Measurements from ENCODE around the gene GPR156. TPM values are rescaled to one million over a fixed set of nuclear protein-coding genes. Genes with fewer than 3 reads are reported as not detected.

The GPR156 gene
- total RNA-seq, 1 experiment from 2014 or later: 0.08 TPM

Small RNAs within 50 kb of the gene (small RNA-seq; reads per million reads assigned to genes)
- gene RF00019 (0 reads per million in 2 experiments), gene RN7SL397P (0 to 0.05 reads per million in 2 experiments)

Other genes starting within 250 kb of the GPR156 start
- gene GSK3B, start 190.8 kb downstream of the GPR156 start, total RNA-seq (2014; rRNA removed; shearing (Covaris generic)): 46.1 and 55.2 TPM in 2 replicates
- 53.7 and 58.3 TPM in 2 replicates for gene LRRC58, start 64.1 kb upstream of the GPR156 start, total RNA-seq (2014; rRNA removed; shearing (Covaris generic))
- 61.1 and 69.2 TPM in 2 replicates for gene FSTL1, start 165.8 kb upstream of the GPR156 start, total RNA-seq (2014; rRNA removed; shearing (Covaris generic))

Measured in SK-MEL-5 (cell line).